Omental fat pad (tissue), 4 donors: ENCODE measurements around the gene AKAP6. TPM values are rescaled to one million over a fixed set of nuclear protein-coding genes. Genes with fewer than 3 reads are reported as not detected.

Source experiments
- ATAC-seq: fragments of 150-250 bp; one replicate; pipeline ENCODE4 v1.9.1; 2016; ENCODE audit warnings: mild to moderate bottlenecking, moderate library complexity; ENCODE audit not compliant: low FRiP score
- DNase-seq: peaks from one replicate; pipeline ENCODE4 v3.0.0-alpha.2; 2019; ENCODE audit warnings: low spot score
- CTCF ChIP-seq, 3 donors: fragments of 450-650 bp; IDR thresholded peaks; one replicate each; pipeline ENCODE4 v1.5.1; 2016 to 2017; ENCODE audit warnings: antibody characterized with exemption in 3 of 3, mild to moderate bottlenecking in 3 of 3, moderate library complexity in 2 of 3
- total RNA-seq, 4 donors: library from RNA; depleted of rRNA; stranded (reverse); fragments of >200 nt; gene quantifications; one replicate each; pipeline ENCODE4 v1.1.0, GENCODE V29; 2016

AKAP6 gene
- total RNA-seq, 4 donors from 2014 or later, result 3.3 to 8.7 (median 5.2) TPM

GRCh38 chr14:32413967-32414640 is 85.0 kb downstream of the AKAP6 start:
- DNase-seq, result no peak
- no peak for ATAC-seq
- no peak for TF ChIP-seq CTCF (IDR thresholded peaks at IDR 0.05)

GRCh38 chr14:32414808-32415255 is 85.7 kb downstream of the AKAP6 start:
- ATAC-seq, result no peak
- DNase-seq, result no peak
- TF ChIP-seq CTCF (IDR thresholded peaks at IDR 0.05), result no peak

- ATAC-seq, result peak; percentile 62
These were observed 89.0 kb downstream of the AKAP6 start for GRCh38 chr14:32417956-32418552.

GRCh38 chr14:32419429-32419828 is 90.3 kb downstream of the AKAP6 start:
- no peak for TF ChIP-seq CTCF (IDR thresholded peaks at IDR 0.05)
- ATAC-seq, result no peak
- no peak for DNase-seq

More at GRCh38 chr14:32417956-32418552, 89.0 kb downstream of the AKAP6 start:
- no peak for DNase-seq
- no peak for TF ChIP-seq CTCF (IDR thresholded peaks at IDR 0.05)

- DNase-seq (no peak), ATAC-seq (no peak)
- no peak for TF ChIP-seq CTCF (IDR thresholded peaks at IDR 0.05)
These were observed 92.7 kb downstream of the AKAP6 start for GRCh38 chr14:32421781-32422180.

- no peak for ATAC-seq
- TF ChIP-seq CTCF (IDR thresholded peaks at IDR 0.05), result no peak
- DNase-seq, result no peak
These were observed 93.3 kb downstream of the AKAP6 start for GRCh38 chr14:32422440-32422839.

GRCh38 chr14:32426028-32426427 is 96.9 kb downstream of the AKAP6 start:
- ATAC-seq, result no peak
- no peak for TF ChIP-seq CTCF (IDR thresholded peaks at IDR 0.05)
- no peak for DNase-seq
